GM21737 (cell line): ENCODE results near the gene HNRNPA1.

Source experiments
- ATAC-seq: cut with Tn5 transposase; IDR thresholded peaks from one replicate; pipeline ENCODE4 v1.9.1; 2021; ENCODE audit warnings: mild to moderate bottlenecking, moderate library complexity; ENCODE audit not compliant: unreplicated experiment

Gene HNRNPA1

DNA sequence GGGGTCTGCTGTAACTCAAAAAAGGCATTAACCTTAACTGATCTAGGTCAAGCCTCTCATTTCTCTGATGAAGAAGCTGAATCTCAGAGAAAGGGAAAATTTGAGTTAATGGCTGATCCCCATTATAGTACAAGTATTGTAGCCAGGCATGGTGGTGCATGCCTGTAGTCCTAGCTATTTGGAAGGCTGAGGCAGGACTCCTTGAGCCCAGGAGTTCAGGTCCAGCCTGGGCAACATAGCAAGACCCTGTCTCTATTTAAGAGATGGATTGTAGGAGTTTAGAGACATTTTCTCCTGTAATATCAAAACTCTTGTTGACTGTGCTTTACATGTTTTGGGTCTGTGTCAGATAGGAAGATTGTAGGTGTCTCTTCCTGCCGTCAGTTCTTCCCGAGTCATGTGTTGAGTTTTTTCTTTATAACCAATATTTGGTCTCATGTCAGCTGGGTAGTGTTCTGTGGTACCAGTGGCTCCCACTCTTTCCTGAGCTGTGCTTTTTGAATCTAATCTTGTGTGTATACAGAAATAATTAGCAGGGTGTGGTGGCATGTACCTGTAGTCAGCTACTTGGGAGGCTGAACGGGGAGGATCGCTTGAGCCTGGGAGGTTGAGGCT is 53.0 kb downstream of the HNRNPA1 start:
- ATAC-seq, result no peak
